IMR-90 (cell line): ENCODE data around the gene TPD52L2. TPM values are rescaled to one million over a fixed set of nuclear protein-coding genes. Genes with fewer than 3 reads are reported as not detected.

Source experiments
- ATAC-seq: fragments of 200-7000 bp; cut with Tn5 transposase; 2 replicates; pipeline ENCODE4 v1.9.1; 2020; ENCODE audit warnings: low read depth, mild to moderate bottlenecking, moderate library complexity
- BruUV-seq: library from RNA; stranded (reverse); fragments of 400-500 nt; replicated peaks from 2 replicates; lab custom pipeline; 2021; lab: Mats Ljungman, UMichigan
- CTCF ChIA-PET: fragments of 300-600 bp; formaldehyde crosslinking; extraction: SDS; loops from one replicate; lab custom pipeline; 2021; ENCODE audit warnings: antibody characterized with exemption; lab: Yijun Ruan, JAX
- POLR2A ChIA-PET: fragments of 300-600 bp; sonication (Branson Sonifier 250); formaldehyde crosslinking; loops from one replicate; lab custom pipeline; 2022; ENCODE audit warnings: antibody characterized with exemption; ENCODE audit not compliant: unreplicated experiment; lab: Charles Lee
- DNase-seq: peaks from one replicate; pipeline ENCODE4 v3.0.0; 2013
- H2AFZ ChIP-seq: replicated peaks from 2 replicates; pipeline ENCODE3; 2013; ENCODE audit warnings: low read length, mild to moderate bottlenecking; ENCODE audit not compliant: poor library complexity
- H2AK5ac ChIP-seq: 2 replicates; pipeline ENCODE4 v1.6.1; 2013; ENCODE audit warnings: low read depth, low read length, inconsistent platforms
- H2AK9ac ChIP-seq: replicated peaks from 2 replicates; pipeline ENCODE3; 2013; ENCODE audit warnings: mild to moderate bottlenecking, low read depth, low read length, moderate library complexity; ENCODE audit not compliant: poor library complexity
- H2BK120ac ChIP-seq: 2 replicates; pipeline ENCODE4 v1.6.1; 2013; ENCODE audit warnings: low read depth, low read length, inconsistent platforms
- H2BK15ac ChIP-seq: 3 replicates; pipeline ENCODE4 v1.6.1; 2013; ENCODE audit warnings: low read depth, low read length, inconsistent platforms
- H2BK20ac ChIP-seq: 2 replicates; pipeline ENCODE4 v1.6.1; 2013; ENCODE audit warnings: low read depth, mild to moderate bottlenecking, inconsistent platforms, low read length, moderate library complexity
- H2BK5ac ChIP-seq: 2 replicates; pipeline ENCODE4 v1.6.1; 2013; ENCODE audit warnings: mild to moderate bottlenecking, low read depth, low read length, inconsistent platforms; ENCODE audit not compliant: poor library complexity, severe bottlenecking
- H3K14ac ChIP-seq: replicated peaks from 2 replicates; pipeline ENCODE4 v1.6.1; 2013; ENCODE audit warnings: low read depth, low read length, inconsistent platforms
- H3K18ac ChIP-seq: 2 replicates; pipeline ENCODE4 v1.6.1; 2013; ENCODE audit warnings: low read depth, low read length, control low read depth
- H3K23ac ChIP-seq: 2 replicates; pipeline ENCODE4 v1.6.1; 2013; ENCODE audit warnings: low read depth, low read length, inconsistent platforms
- H3K27ac ChIP-seq: 2 replicates; pipeline ENCODE4 v1.5.1; 2013; ENCODE audit warnings: mild to moderate bottlenecking, control low read depth, low read length; ENCODE audit not compliant: insufficient read depth
- H3K27me3 ChIP-seq: 2 replicates; pipeline ENCODE4 v1.6.1; 2013; ENCODE audit warnings: low read length; ENCODE audit not compliant: control insufficient read depth, insufficient read depth
- H3K36me3 ChIP-seq: 2 replicates; pipeline ENCODE4 v1.6.1; 2013; ENCODE audit warnings: low read length, mixed read lengths; ENCODE audit not compliant: control insufficient read depth, insufficient read depth
- H3K4ac ChIP-seq: 2 replicates; pipeline ENCODE4 v1.6.1; 2013; ENCODE audit warnings: low read depth, low read length, inconsistent platforms
- H3K4me1 ChIP-seq: 2 replicates; pipeline ENCODE4 v1.6.1; 2013; ENCODE audit warnings: low read length, mixed read lengths; ENCODE audit not compliant: control insufficient read depth, insufficient read depth
- H3K4me2 ChIP-seq: 2 replicates; pipeline ENCODE4 v1.6.1; 2013; ENCODE audit warnings: low read depth, mild to moderate bottlenecking, control low read depth, low read length, moderate library complexity
- H3K4me3 ChIP-seq: 2 replicates; pipeline ENCODE4 v1.5.1; 2013; ENCODE audit warnings: low read depth, mild to moderate bottlenecking, control low read depth, low read length, moderate library complexity; ENCODE audit not compliant: insufficient read depth
- H3K56ac ChIP-seq: 2 replicates; pipeline ENCODE4 v1.6.1; 2013; ENCODE audit warnings: low read length, inconsistent platforms; ENCODE audit not compliant: insufficient read depth; ENCODE audit errors: extremely low read depth
- H3K79me1 ChIP-seq, 2 experiments: 2 replicates each; pipeline ENCODE4 v1.6.1; 2013; ENCODE audit warnings: low read length in 2 of 2, inconsistent platforms in 1 of 2, low read depth in 1 of 2
- H3K9ac ChIP-seq: 2 replicates; pipeline ENCODE4 v1.6.1; 2013; ENCODE audit warnings: low read depth, low read length, control low read depth
- H3K9me1 ChIP-seq: 2 replicates; pipeline ENCODE4 v1.6.1; 2013; ENCODE audit warnings: low read length, inconsistent platforms; ENCODE audit not compliant: insufficient read depth
- H3K9me3 ChIP-seq: 2 replicates; pipeline ENCODE4 v1.6.1; 2013; ENCODE audit warnings: low read length; ENCODE audit not compliant: control insufficient read depth, insufficient read depth
- H4K20me1 ChIP-seq: 2 replicates; pipeline ENCODE4 v1.6.1; 2013; ENCODE audit warnings: low read length, inconsistent platforms; ENCODE audit not compliant: insufficient read depth
- H4K5ac ChIP-seq: 2 replicates; pipeline ENCODE4 v1.6.1; 2013; ENCODE audit warnings: mild to moderate bottlenecking, low read depth, low read length, control low read depth
- H4K8ac ChIP-seq, 2 experiments: 2 replicates each; pipeline ENCODE4 v1.6.1; 2013; ENCODE audit warnings: low read depth in 2 of 2, low read length in 2 of 2, control low read depth in 1 of 2, inconsistent platforms in 1 of 2
- H4K91ac ChIP-seq: 2 replicates; pipeline ENCODE4 v1.6.1; 2013; ENCODE audit warnings: low read depth, low read length, inconsistent platforms; ENCODE audit not compliant: insufficient read depth
- CEBPB ChIP-seq: IDR thresholded peaks from 2 replicates; pipeline ENCODE4 v1.6.1; 2012; ENCODE audit warnings: low read depth, low read length, improper control_type of control experiment
- CHD1 ChIP-seq: IDR thresholded peaks from 2 replicates; pipeline ENCODE4 v1.6.1; 2012; ENCODE audit warnings: low read depth, low read length, improper control_type of control experiment
- FOS ChIP-seq: fragments of 150-350 bp; IDR thresholded peaks from 2 replicates; pipeline ENCODE4 v1.6.1; 2016; ENCODE audit warnings: low read depth, low read length
- MAFK ChIP-seq: IDR thresholded peaks from 2 replicates; pipeline ENCODE4 v1.6.1; 2012; ENCODE audit warnings: low read depth, low read length, improper control_type of control experiment
- MAZ ChIP-seq: IDR thresholded peaks from 2 replicates; pipeline ENCODE4 v1.6.1; 2012; ENCODE audit warnings: low read depth, mild to moderate bottlenecking, low read length, improper control_type of control experiment, moderate library complexity, borderline replicate concordance
- MXI1 ChIP-seq: IDR thresholded peaks from 2 replicates; pipeline ENCODE4 v1.6.1; 2012; ENCODE audit warnings: low read depth, mild to moderate bottlenecking, low read length, moderate library complexity, borderline replicate concordance
- NFE2L2 ChIP-seq: fragments of 150-350 bp; IDR thresholded peaks from 2 replicates; pipeline ENCODE4 v1.6.1; 2016; ENCODE audit warnings: low read depth, mild to moderate bottlenecking, low read length
- POLR2A ChIP-seq: IDR thresholded peaks from 2 replicates; pipeline ENCODE4 v1.6.1; 2012; ENCODE audit warnings: mild to moderate bottlenecking, low read depth, low read length
- RAD21 ChIP-seq: IDR thresholded peaks from 2 replicates; pipeline ENCODE4 v1.6.1; 2012; ENCODE audit warnings: low read length, improper control_type of control experiment
- RCOR1 ChIP-seq: IDR thresholded peaks from 2 replicates; pipeline ENCODE4 v1.6.1; 2012; ENCODE audit warnings: mild to moderate bottlenecking, low read length, improper control_type of control experiment; ENCODE audit not compliant: insufficient replicate concordance
- RFX5 ChIP-seq: IDR thresholded peaks from 2 replicates; pipeline ENCODE4 v1.8.0; 2012; ENCODE audit warnings: low read depth, mild to moderate bottlenecking, low read length, moderate library complexity
- WGBS, 2 experiments: methylation state at CpG; one replicate each; pipeline versions ENCODE4 v1.1.5 to v1.1.7; 2013; ENCODE audit warnings: missing lambda C conversion rate in 2 of 2; ENCODE audit not compliant: insufficient read length in 1 of 2; ENCODE audit errors: extremely low coverage in 2 of 2; 5-methylcytosine and 5-hydroxymethylcytosine counted together
- dilution Hi-C: fragments of 300-500 bp; cut with HindIII; formaldehyde crosslinking; loops from one replicate; pipeline ENCODE4 v1.14.3; 2018; ENCODE audit warnings: low sequenced_read_pairs; ENCODE audit not compliant: unreplicated experiment
- in situ Hi-C: fragments of 300-500 bp; cut with MboI; formaldehyde crosslinking; loops from 3 replicates; pipeline ENCODE4 v1.14.3; 2019; ENCODE audit warnings: low sequenced_read_pairs, inconsistent platforms, mixed read lengths
- intact Hi-C: fragments of 100-400 bp; cut with micrococcal nuclease; formaldehyde crosslinking; loops from 2 replicates; pipeline ENCODE4 v1.10.0; 2022
- polyA plus RNA-seq, 3 experiments: library from polyadenylated mRNA; depleted of rRNA; stranded (reverse); fragments of >200 nt; gene quantifications; 2 replicates each; pipeline ENCODE4 v1.2.3, GENCODE V29; 2012; ENCODE audit warnings: low replicate concordance in 1 of 3
- total RNA-seq: library from RNA; depleted of rRNA; stranded (reverse); fragments of >200 nt; gene quantifications from 2 replicates; pipeline ENCODE4 v1.2.3, GENCODE V29; 2012
- TF ChIP-seq, protein P1 (sequence below): conservative IDR thresholded peaks from 2 replicates; pipeline ENCODE4 v1.5.1; 2012; ENCODE audit warnings: mild to moderate bottlenecking, low read depth, low read length, improper control_type of control experiment

TPD52L2 gene
- total and polyA plus RNA-seq, 2 of the 4 experiments (the other 2 are of a cell fraction) = 113 to 189 TPM

DNA sequence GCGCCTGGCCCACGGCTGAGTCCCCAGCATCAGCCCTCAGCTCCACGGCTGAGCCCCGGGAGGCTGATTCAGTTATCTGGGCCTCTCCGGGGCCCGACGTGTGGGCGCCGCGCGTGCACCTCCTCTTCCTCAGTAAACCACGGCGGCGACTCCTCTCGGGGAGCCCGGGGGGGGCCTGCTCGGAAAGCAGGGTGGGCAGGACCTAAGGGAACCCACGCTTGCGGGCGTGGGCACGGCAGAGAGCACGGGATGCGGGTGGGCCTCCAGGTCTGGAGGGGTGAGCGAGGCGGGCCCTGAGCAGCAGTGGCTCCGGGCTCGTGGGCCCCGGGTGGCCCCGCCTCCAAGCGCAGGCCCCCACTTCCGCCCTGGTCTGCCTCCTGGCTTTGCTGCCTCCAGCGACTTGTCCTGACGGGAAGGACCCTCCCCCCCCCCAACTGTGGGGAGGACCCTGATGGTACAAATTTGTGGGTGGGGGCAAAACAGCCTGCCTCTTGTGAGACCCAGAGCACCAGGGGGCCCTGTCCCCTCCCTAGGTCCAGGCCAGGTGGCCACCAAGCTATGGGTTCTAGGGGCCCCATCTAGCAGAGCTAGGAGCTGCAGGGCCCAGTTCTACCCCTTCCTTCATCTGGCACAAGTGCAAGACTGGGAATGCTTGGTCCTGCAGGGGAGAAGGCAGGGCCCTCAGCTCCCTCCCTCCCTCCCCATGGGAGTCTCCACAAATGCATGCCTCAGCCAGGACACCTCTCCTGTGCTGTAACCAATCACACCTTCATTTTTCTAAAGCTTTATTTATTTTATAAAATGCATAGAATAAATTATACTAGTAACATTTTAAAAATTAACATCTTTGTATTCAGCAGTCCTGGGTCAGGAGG, 74.2 kb downstream of the TPD52L2 start (continued):
- TF ChIP-seq, protein P1, sequence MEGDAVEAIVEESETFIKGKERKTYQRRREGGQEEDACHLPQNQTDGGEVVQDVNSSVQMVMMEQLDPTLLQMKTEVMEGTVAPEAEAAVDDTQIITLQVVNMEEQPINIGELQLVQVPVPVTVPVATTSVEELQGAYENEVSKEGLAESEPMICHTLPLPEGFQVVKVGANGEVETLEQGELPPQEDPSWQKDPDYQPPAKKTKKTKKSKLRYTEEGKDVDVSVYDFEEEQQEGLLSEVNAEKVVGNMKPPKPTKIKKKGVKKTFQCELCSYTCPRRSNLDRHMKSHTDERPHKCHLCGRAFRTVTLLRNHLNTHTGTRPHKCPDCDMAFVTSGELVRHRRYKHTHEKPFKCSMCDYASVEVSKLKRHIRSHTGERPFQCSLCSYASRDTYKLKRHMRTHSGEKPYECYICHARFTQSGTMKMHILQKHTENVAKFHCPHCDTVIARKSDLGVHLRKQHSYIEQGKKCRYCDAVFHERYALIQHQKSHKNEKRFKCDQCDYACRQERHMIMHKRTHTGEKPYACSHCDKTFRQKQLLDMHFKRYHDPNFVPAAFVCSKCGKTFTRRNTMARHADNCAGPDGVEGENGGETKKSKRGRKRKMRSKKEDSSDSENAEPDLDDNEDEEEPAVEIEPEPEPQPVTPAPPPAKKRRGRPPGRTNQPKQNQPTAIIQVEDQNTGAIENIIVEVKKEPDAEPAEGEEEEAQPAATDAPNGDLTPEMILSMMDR = no peak

DNA sequence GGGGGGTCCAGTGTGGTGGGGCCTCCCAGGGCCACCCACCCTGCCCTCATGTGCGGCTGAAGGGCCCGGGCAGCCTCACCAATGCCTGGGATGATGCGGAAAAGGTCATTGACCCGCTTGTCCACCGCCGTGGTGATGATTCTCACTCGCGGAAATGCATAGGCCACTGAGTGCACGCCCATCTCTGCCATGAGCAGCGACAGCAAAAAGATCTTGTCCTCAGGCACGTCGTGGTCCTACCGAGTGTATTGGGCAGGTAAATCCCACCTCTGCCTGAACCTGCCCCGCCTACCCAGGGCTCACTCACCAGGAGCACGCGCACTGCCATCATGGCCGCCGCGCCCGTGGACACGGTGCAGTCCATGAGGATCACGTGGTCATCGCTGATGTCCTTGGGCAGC, 75.0 kb downstream of the TPD52L2 start:
- H4K20me1 ChIP-seq = peaks cover 66% of the 10 kb centered on the region
- TF ChIP-seq MAZ (no peak), RAD21 (no peak), POLR2A (no peak), FOS (no peak), RFX5 (no peak), CEBPB (no peak), MAFK (no peak), NFE2L2 (no peak), CHD1 (no peak), RCOR1 (no peak), MXI1 (no peak)
- TF ChIP-seq, protein P1 = no peak

More for the DNA sequence above, 75.0 kb downstream of the TPD52L2 start:
- H2BK5ac ChIP-seq = no peak overlapping the region
- intact Hi-C loops = no loop called here
- POLR2A ChIA-PET = no interaction called here
- peak overlapping the region; percentile 51 for H2AFZ ChIP-seq
- no TSS peak for BruUV-seq
- no peak overlapping the region for H3K23ac ChIP-seq
- H2BK20ac ChIP-seq = no peak overlapping the region
- CTCF ChIA-PET = no interaction called here
- H2AK5ac ChIP-seq = no peak overlapping the region
- no peak overlapping the region for H4K8ac ChIP-seq
- H2AK9ac ChIP-seq = peak overlapping the region; percentile 55
- H3K56ac ChIP-seq = no peak overlapping the region
- in situ Hi-C loops = no loop called here
- H3K79me1 ChIP-seq = peaks cover 27 to 66% of the 10 kb centered on the region in 2 experiments
- H3K4me3 ChIP-seq = no peak overlapping the region
- 90% methylated on average over 15 of the region's 23 CpGs; no CpG with 5 or more reads in 1 of the 2 experiments for WGBS, 2 experiments
- no peak overlapping the region for H3K27ac ChIP-seq
- no peak overlapping the region for H3K18ac ChIP-seq
- H3K4ac ChIP-seq = no peak overlapping the region
- H2BK15ac ChIP-seq = no peak overlapping the region
- no peak overlapping the region for H3K9ac ChIP-seq
- DNase-seq (no peak), ATAC-seq (no peak)
- no peaks in the 10 kb centered on the region for H3K4me1 ChIP-seq
- no peak overlapping the region for H2BK120ac ChIP-seq
- no peak overlapping the region for H4K5ac ChIP-seq
- dilution Hi-C loops = no loop called here
- H3K36me3 ChIP-seq = peaks cover 59% of the 10 kb centered on the region
- no peak overlapping the region for H3K14ac ChIP-seq
- H3K9me1 ChIP-seq = peaks cover 4% of the 10 kb centered on the region; the same call in 1 of the 2 replicates
- no peak overlapping the region for H4K91ac ChIP-seq
- no peaks in the 10 kb centered on the region for H3K27me3 ChIP-seq
- no peaks in the 10 kb centered on the region for H3K9me3 ChIP-seq
- H3K4me2 ChIP-seq = no peak overlapping the region
